Stomach (tissue), 9 donors: ENCODE results near the gene NCAM1. TPM values are rescaled to one million over a fixed set of nuclear protein-coding genes. Genes with fewer than 3 reads are reported as not detected.

Experiments
- DNase-seq, 2 donors: peaks; one replicate each; pipeline versions ENCODE4 v3.0.0 to v3.0.0-alpha.2; 2013 to 2019
- H3K27ac ChIP-seq, 5 donors: fragments of 200-600 bp in 4 of 5; sonication (generic) in 4 of 5; one replicate each; pipeline ENCODE4 v1.5.1; 2013 to 2019; ENCODE audit warnings: mild to moderate bottlenecking in 1 of 5, moderate library complexity in 1 of 5
- H3K27me3 ChIP-seq, 3 donors: fragments of 200-600 bp; sonication (generic); one replicate each; pipeline ENCODE4 v1.5.1; 2017 to 2019; ENCODE audit warnings: mixed run types in 1 of 3
- H3K36me3 ChIP-seq, 4 donors: fragments of 200-600 bp; sonication (generic); 1 replicate in 3 of 4; 2 replicates in 1 of 4; pipeline ENCODE4 v1.5.1; 2016 to 2019
- H3K4me1 ChIP-seq, 4 donors: fragments of 200-600 bp; sonication (generic); one replicate each; pipeline ENCODE4 v1.5.1; 2016 to 2019
- H3K4me3 ChIP-seq, 4 donors: fragments of 200-600 bp; sonication (generic) in 3 of 4; one replicate each; pipeline ENCODE4 v1.5.1; 2016 to 2019; ENCODE audit warnings: mild to moderate bottlenecking in 1 of 4
- H3K9me3 ChIP-seq, 4 donors: fragments of 200-600 bp; sonication (generic); one replicate each; pipeline ENCODE4 v1.5.1; 2016 to 2019
- EP300 ChIP-seq: sonication (generic); formaldehyde crosslinking; IDR thresholded peaks from one replicate; pipeline ENCODE4 v1.6.1; 2017; ENCODE audit warnings: antibody characterized with exemption
- POLR2A ChIP-seq, 4 donors: fragments of 450-650 bp; IDR thresholded peaks; one replicate each; pipeline ENCODE4 v1.6.1; 2016; ENCODE audit warnings: antibody characterized with exemption in 4 of 4, control low read depth in 2 of 4, mild to moderate bottlenecking in 1 of 4, moderate library complexity in 1 of 4
- POLR2AphosphoS5 ChIP-seq, 3 donors: sonication (generic); formaldehyde crosslinking; IDR thresholded peaks; one replicate each; pipeline ENCODE4 v1.6.1; 2016; ENCODE audit warnings: antibody characterized with exemption in 3 of 3
- WGBS, 5 donors: extraction: QIAGEN DNeasy Blood & Tissue Kit in 3 of 5; methylation state at CpG; one replicate each; pipeline versions ENCODE4 v1.1.5 to v1.1.7; 2013 to 2018; 5-methylcytosine and 5-hydroxymethylcytosine counted together
- intact Hi-C: fragments of 100-400 bp; cut with DNase I; formaldehyde crosslinking; loops from one replicate; pipeline ENCODE4 v1.15.1; 2023; ENCODE audit warnings: low total_unique reads
- polyA plus RNA-seq, 3 donors: library from polyadenylated mRNA; stranded (reverse); fragments of 200-250 nt; gene quantifications; one replicate each; pipeline ENCODE4 v1.2.3, GENCODE V29; 2013
- total RNA-seq, 5 donors: library from RNA; depleted of rRNA; stranded (reverse); fragments of >200 nt; gene quantifications; one replicate each; pipeline versions ENCODE4 v1.1.0 to v1.2.3, GENCODE V29; 2014 to 2016
- TF ChIP-seq, protein P1 (sequence below), 7 experiments: fragments of 450-650 bp in 4 of 7; fragments of 200-600 bp in 3 of 7; sonication (generic) in 3 of 7; IDR thresholded peaks; one replicate each; pipeline ENCODE4 v1.5.1; 2016 to 2019; ENCODE audit warnings: antibody characterized with exemption in 7 of 7, control low read depth in 2 of 7, mild to moderate bottlenecking in 1 of 7
- donor health status: healthy with polysubstance abuse.
- donor health status: Bipolar disorder and iron deficiency.
- donor health status: healthy.

NCAM1 gene
- total and polyA plus RNA-seq, 8 donors, result 5.7 to 84.8 (median 28.9) TPM

DNA sequence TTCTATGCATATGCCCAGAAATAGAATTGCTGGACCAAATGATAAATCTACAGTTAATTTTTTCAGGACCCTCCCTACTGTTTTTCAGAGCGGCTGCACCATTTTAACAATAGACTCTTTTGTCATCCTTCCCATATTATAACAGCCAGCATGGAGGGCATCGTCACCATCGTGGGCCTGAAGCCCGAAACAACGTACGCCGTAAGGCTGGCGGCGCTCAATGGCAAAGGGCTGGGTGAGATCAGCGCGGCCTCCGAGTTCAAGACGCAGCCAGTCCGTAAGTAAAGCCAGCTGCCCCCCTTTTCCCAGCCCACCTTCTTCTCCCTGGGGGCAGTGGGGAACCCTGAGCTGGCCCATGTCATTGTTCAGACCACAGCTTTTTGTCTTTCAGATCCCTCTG is 273.7 kb downstream of the NCAM1 start:
- peaks cover 0 to 41% (median 14%) of the 10 kb centered on the region in 4 donors for H3K36me3 ChIP-seq
- no peaks in the 10 kb centered on the region for H3K27me3 ChIP-seq
- TF ChIP-seq POLR2AphosphoS5 (IDR thresholded peaks at IDR 0.05), result no peak
- TF ChIP-seq POLR2A (IDR thresholded peaks at IDR 0.05), result no peak
- TF ChIP-seq EP300, result no peak
- TF ChIP-seq, protein P1, sequence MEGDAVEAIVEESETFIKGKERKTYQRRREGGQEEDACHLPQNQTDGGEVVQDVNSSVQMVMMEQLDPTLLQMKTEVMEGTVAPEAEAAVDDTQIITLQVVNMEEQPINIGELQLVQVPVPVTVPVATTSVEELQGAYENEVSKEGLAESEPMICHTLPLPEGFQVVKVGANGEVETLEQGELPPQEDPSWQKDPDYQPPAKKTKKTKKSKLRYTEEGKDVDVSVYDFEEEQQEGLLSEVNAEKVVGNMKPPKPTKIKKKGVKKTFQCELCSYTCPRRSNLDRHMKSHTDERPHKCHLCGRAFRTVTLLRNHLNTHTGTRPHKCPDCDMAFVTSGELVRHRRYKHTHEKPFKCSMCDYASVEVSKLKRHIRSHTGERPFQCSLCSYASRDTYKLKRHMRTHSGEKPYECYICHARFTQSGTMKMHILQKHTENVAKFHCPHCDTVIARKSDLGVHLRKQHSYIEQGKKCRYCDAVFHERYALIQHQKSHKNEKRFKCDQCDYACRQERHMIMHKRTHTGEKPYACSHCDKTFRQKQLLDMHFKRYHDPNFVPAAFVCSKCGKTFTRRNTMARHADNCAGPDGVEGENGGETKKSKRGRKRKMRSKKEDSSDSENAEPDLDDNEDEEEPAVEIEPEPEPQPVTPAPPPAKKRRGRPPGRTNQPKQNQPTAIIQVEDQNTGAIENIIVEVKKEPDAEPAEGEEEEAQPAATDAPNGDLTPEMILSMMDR (IDR thresholded peaks at IDR 0.05), result no peak
- H3K4me1 ChIP-seq, result peaks cover 0 to 9% (median 0%) of the 10 kb centered on the region in 4 donors
- H3K9me3 ChIP-seq, result no peaks in the 10 kb centered on the region
- intact Hi-C loops, result no loop called here
- H3K27ac ChIP-seq, result no peak overlapping the region
- no peak for DNase-seq
- WGBS, 5 donors, result 92 to 98% (median 97%) methylated on average over 14 of the region's 14 CpGs
- H3K4me3 ChIP-seq, result no peak overlapping the region

DNA sequence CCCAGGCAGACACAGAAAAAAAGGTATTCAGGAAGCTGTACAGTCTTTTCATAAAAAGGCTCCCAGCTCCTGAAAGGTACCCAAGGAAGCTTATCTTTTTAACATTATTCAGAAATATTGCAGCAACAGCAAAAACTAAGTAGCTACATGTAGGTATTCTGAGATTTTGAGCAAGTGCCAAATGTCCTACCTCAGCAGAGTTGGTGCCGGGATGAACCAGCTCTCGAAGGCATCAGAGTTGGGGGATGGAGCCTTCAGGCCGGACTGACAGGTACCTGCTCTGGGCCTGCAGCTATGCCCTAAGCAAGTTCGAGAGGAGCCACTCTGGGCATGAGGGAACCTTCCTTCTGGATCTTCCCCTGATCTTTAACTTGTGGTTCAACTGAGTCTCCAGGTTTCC is 276.0 kb downstream of the NCAM1 start:
- no peak for DNase-seq
- no peak overlapping the region for H3K27ac ChIP-seq
- H3K36me3 ChIP-seq, result peaks cover 0 to 41% (median 14%) of the 10 kb centered on the region in 4 donors
- H3K27me3 ChIP-seq, result no peaks in the 10 kb centered on the region
- H3K4me3 ChIP-seq, result no peak overlapping the region
- no peaks in the 10 kb centered on the region for H3K9me3 ChIP-seq
- H3K4me1 ChIP-seq, result peaks cover 0 to 13% (median 4%) of the 10 kb centered on the region in 4 donors
- WGBS, 5 donors, result 88 to 96% (median 93%) methylated on average over 4 of the region's 4 CpGs
- intact Hi-C loops, result no loop called here
- no peak for TF ChIP-seq POLR2A (IDR thresholded peaks at IDR 0.05)

DNA sequence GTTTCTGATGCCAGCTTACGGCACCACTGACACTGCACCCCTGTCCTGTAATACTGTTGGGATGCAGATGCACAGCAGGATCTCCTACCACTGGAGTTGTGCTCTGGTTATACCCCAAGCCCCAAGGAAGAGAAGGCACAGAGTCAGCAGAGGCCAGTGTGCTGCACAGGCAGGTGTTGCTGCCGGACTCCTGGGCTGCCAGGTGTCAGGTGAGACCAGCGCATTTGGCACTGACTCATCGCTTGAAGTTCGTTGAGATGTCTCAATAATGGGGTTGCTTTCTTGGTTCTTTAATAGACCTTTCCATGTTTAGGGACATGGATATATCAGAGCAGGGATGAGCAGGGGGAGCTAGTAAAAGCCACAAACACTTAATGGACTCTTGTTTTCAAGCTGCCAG is 277.5 kb downstream of the NCAM1 start:
- no peak for TF ChIP-seq EP300
- TF ChIP-seq POLR2A (IDR thresholded peaks at IDR 0.05), result no peak
- TF ChIP-seq POLR2AphosphoS5 (IDR thresholded peaks at IDR 0.05), result no peak
- TF ChIP-seq, protein P1 (IDR thresholded peaks at IDR 0.05), result no peak
- H3K9me3 ChIP-seq, result no peaks in the 10 kb centered on the region
- intact Hi-C loops, result no loop called here
- peaks cover 0 to 32% (median 12%) of the 10 kb centered on the region in 4 donors for H3K36me3 ChIP-seq
- no peak for DNase-seq
- H3K27ac ChIP-seq, result no peak overlapping the region
- no peak overlapping the region for H3K4me3 ChIP-seq
- H3K4me1 ChIP-seq, result peaks cover 0 to 22% (median 10%) of the 10 kb centered on the region in 4 donors
- H3K27me3 ChIP-seq, result no peaks in the 10 kb centered on the region
- 87 to 100% (median 93%) methylated on average over 3 to 5 of the region's 5 CpGs for WGBS, 5 donors

DNA sequence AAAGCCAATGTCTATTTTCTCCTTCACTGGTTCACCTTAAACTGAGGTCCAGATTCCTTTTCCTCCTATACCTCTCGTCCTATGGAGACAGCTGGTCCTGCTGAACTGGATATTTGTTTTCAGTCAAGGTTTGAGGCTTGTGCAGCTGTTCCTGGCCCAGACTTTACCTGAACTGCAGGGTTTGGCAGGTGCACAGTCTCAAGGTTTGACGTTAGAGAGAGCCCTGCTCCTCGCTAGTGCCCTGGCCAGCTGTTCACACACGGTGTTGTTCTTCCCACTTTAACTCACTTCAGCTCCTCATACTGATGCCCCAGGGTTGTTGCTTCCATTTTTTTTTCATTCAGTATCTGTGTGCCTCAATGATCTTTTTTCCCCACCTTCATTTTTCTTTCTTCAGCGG is 279.2 kb downstream of the NCAM1 start:
- DNase-seq, result peak in 1 of 2 donors; percentile 17
- no peak overlapping the region for H3K27ac ChIP-seq
- no peaks in the 10 kb centered on the region for H3K9me3 ChIP-seq
- WGBS, 5 donors, result 67 to 78% (median 73%) methylated on average over 5 of the region's 5 CpGs
- no peaks in the 10 kb centered on the region for H3K27me3 ChIP-seq
- H3K4me3 ChIP-seq, result no peak overlapping the region
- TF ChIP-seq EP300 (no peak), POLR2AphosphoS5 (IDR thresholded peaks at IDR 0.05) (no peak), POLR2A (IDR thresholded peaks at IDR 0.05) (no peak)
- TF ChIP-seq, protein P1 (IDR thresholded peaks at IDR 0.05), result no peak
- intact Hi-C loops, result no loop called here
- H3K36me3 ChIP-seq, result peaks cover 0 to 20% (median 4%) of the 10 kb centered on the region in 4 donors
- peaks cover 0 to 23% (median 10%) of the 10 kb centered on the region in 4 donors for H3K4me1 ChIP-seq

DNA sequence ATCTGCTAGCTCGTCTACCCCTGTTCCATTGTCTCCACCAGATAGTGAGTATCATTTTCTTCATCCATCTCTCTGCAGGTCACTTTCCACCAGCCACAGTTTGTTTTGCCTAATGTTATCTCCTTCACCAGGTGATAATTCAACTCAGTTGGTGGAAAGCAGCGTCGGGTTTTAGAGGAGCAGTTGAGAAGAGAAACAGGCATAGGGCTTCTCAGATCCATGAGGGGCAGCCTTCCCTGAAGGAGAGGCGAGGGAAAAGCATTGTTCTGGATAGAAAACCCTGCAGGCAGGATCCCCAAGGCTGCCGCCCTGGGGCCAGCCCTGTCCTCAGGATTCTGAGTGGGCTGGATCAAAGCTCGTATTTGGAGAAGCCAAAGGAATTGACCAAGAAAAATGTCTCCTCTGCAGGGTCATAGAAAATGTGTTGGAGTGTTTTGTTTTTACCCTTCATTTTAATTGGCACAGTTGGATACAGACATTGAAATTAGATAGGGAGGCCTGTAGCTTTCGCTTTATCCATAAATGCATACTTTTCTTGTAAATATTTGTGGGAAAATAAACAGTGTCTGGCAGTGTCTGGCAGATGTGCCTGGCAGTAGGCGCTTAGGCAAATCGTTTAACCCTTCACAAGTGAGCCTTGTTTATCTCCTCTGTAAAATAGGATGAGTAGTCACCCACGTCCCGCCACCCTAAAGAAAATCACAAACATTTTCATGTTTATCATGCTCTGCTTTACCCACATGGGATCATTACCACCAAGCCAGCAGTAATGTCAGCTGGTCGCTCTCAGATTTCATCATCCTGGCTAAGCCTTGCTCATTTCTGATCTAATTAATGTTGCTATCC is 279.8 kb downstream of the NCAM1 start:
- Histone ChIP-seq H3K36me3 (peaks cover 0 to 17% (median 0%) of the 10 kb centered on the region in 4 donors), H3K4me3 (no peak overlapping the region), H3K9me3 (no peaks in the 10 kb centered on the region), H3K4me1 (peaks cover 0 to 23% (median 10%) of the 10 kb centered on the region in 4 donors), H3K27me3 (no peaks in the 10 kb centered on the region), H3K27ac (peak overlapping the region in 1 of 5 donors; percentile 68)
- TF ChIP-seq POLR2A (IDR thresholded peaks at IDR 0.05) (no peak), EP300 (no peak), POLR2AphosphoS5 (IDR thresholded peaks at IDR 0.05) (no peak)
- TF ChIP-seq, protein P1 (IDR thresholded peaks at IDR 0.05), result no peak
- WGBS, 5 donors, result 63 to 74% (median 68%) methylated on average over 12 of the region's 12 CpGs
- intact Hi-C loops, result no loop called here
- DNase-seq, result no peak
